ENCODE results near the gene SEMA4C.

SEMA4C gene

DNA sequence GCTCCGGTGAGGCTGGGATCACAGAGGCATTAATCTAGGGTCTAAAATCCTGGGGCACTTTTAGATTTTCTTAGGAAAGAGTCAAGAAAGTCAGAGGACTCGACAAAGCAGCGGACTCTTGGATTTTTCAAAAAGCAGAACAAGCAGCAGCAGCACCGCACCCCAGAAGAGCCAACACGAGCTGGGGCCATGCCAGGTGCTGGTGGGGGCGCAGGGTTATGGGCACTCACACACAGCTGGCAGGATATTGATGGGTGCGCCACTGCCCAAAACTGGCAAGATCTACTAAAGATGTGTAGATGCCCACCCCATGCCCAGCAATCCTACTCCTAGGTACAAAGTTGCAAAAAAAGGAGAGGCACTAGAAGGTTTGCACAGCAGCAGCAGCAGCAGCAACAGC lies 33.9 kb upstream of the SEMA4C start:
- DNase-seq (ENCODE audit: low spot score), result no peak
- TF ChIP-seq, protein P1, sequence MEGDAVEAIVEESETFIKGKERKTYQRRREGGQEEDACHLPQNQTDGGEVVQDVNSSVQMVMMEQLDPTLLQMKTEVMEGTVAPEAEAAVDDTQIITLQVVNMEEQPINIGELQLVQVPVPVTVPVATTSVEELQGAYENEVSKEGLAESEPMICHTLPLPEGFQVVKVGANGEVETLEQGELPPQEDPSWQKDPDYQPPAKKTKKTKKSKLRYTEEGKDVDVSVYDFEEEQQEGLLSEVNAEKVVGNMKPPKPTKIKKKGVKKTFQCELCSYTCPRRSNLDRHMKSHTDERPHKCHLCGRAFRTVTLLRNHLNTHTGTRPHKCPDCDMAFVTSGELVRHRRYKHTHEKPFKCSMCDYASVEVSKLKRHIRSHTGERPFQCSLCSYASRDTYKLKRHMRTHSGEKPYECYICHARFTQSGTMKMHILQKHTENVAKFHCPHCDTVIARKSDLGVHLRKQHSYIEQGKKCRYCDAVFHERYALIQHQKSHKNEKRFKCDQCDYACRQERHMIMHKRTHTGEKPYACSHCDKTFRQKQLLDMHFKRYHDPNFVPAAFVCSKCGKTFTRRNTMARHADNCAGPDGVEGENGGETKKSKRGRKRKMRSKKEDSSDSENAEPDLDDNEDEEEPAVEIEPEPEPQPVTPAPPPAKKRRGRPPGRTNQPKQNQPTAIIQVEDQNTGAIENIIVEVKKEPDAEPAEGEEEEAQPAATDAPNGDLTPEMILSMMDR (IDR thresholded peaks at IDR 0.05; ENCODE audit: extremely low read depth, missing control alignments), result no peak

DNA sequence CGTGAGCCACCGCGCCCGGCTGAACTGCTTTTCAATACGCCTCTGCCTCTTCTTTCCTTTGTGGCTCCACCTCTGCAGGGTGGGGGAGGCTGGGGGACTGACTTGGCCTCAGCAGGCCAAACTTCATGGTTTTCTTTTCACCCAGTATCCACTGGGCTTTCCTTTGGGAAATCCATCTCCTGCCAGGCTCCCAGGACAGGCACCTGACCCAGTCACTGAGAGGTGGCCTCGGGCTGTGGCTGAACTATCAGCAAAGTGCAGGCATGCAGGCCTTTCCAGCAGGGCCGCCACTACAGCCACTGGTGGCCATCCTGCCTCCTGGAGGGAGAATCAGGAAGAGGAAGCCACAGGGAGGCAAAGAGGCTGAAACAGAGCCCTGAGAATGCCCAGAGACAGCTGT lies 33.4 kb upstream of the SEMA4C start:
- TF ChIP-seq, protein P1 (IDR thresholded peaks at IDR 0.05; ENCODE audit: extremely low read depth, missing control alignments), result no peak
- DNase-seq (ENCODE audit: low spot score), result no peak

DNA sequence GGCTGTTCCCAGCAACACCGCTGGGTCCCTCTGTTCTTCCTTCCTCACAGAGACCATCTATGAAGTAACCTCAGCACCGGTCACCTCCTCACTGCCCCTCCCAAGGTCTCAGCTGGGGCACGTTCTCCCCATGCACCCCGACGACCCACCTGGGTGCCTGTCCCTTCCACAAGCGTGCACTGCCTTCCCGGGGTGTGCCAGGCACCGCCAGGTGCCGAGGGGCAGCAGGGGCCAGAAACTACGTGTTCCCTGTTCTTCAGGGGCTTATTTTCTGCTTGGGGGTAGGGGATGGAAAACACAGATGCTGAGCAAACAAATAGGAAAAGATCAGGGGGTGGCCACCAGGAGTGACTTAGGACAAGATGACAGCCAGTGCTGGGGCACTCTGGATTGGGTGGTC lies 30.4 kb upstream of the SEMA4C start:
- TF ChIP-seq, protein P1 (IDR thresholded peaks at IDR 0.05; ENCODE audit: extremely low read depth, missing control alignments), result no peak

DNA sequence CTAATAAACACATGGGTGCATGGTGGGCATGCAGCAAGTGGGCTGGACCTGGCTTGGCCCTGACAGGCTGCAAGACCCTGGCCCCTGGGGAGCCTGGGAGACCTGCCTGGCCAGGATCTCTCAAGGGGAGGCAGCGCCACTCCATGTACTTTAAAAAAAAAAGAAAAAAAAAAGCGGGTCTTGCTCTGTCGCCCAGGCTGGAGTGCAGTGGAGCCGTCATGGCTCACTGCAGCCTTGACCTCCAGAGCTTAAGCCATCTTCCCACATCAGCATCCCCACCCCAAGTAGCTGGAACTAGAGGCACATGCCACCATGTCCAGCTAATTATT lies 29.5 kb upstream of the SEMA4C start:
- DNase-seq (ENCODE audit: low spot score), result no peak
- TF ChIP-seq, protein P1 (IDR thresholded peaks at IDR 0.05; ENCODE audit: extremely low read depth, missing control alignments), result no peak

More for the DNA sequence above, 30.4 kb upstream of the SEMA4C start:
- DNase-seq (ENCODE audit: low spot score), result no peak

DNA sequence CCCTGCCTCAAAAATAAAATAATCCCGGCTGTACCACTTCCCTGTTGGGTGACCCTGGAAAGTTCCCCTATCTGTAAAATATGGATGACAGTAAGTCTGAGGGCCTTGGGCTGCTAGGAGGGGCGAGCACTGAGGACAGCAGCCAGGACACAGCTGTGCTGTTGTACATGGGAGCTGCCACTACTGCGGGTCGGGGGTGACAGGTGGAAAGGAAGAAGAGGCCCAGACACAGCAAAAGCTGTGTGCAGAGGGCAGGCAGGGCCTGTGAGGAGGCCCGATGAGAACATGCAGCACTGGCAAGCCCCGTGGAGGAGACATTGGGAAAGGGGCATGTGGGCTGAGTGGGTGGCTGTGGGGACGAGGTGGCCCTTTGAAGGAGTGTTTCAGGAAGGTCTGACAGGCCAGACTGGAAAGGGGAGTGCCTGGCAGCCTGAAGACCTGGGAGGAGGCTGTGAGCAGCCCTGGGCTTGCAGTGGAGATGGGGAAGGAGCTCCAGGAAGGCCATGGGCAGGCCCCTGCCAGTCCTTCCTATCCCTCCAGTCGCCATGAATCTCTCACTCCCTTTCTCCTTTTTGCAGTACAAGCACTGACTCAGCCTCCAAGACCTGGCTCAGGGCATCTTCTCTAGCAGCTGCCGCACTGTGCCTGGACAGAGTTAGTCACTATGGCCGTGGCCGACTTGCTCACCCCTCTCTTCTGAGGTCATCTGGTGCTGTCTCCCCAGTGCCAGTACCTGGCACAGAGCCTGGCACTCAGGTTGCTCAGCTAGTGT lies 28.9 kb upstream of the SEMA4C start:
- TF ChIP-seq, protein P1 (IDR thresholded peaks at IDR 0.05; ENCODE audit: extremely low read depth, missing control alignments), result no peak
- no peak for DNase-seq (ENCODE audit: low spot score)

DNA sequence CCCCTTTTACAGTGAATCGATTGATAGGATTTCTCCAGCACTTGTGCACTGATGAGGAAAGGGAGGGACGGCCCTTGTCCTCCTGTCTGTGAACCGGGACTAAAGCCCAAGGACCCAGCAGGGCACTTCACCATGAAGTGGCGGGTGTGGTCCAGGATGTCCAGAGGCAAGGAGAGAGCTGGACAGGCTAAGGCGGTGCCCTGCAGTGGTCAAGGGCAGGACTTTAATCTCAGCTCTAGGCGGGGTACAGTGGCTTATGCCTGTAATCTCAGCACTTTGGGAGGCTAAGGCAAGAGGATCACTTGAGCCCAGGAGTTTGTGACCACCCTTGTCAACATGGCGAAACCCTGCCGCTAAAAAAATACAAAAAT lies 28.2 kb upstream of the SEMA4C start:
- DNase-seq (ENCODE audit: low spot score), result no peak
- TF ChIP-seq, protein P1 (IDR thresholded peaks at IDR 0.05; ENCODE audit: extremely low read depth, missing control alignments), result no peak

DNA sequence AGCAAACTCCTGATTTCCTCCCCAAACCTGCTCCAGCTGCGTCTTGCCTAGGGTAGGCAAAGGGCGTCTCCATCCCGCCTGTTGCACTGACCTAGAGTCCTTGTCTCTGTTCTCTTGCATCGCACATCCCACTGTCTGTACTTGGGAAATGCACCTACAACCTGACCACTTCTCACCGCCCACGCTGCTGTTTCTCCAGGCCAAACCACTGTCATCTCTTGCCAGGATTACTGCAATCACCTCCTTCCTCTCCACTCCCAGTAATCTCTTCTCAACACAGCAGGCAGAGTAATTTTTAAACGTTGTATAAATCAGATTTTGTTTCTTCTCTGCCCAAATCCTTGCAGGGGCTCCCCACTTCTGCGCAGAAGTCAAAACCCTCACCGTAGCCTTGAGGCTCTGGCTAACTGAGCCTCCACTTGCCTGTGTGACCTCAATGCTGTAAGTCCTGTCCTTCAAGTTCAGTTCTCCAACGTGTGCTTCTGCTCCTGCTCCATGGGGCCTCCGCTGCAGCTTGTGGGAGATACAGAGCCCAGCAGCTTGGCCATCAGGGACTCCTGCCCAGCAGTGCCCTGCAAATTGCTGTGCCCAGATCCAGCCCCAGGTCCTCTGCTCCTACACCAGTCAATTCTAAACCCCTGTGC lies 27.7 kb upstream of the SEMA4C start:
- TF ChIP-seq, protein P1 (IDR thresholded peaks at IDR 0.05; ENCODE audit: extremely low read depth, missing control alignments), result no peak
- no peak for DNase-seq (ENCODE audit: low spot score)
